Measurements from ENCODE around the gene VCL. TPM values are rescaled to one million over a fixed set of nuclear protein-coding genes. Genes with fewer than 3 reads are reported as not detected.

VCL gene
- total and polyA plus RNA-seq, 9 of the 15 experiments (the other 6 are each of a cell fraction or from before 2014, with no cell fraction given): 29.8 to 186 (median 76.4) TPM

GRCh38 chr10:74036474-74036873 is 38.6 kb downstream of the VCL start:
- Histone ChIP-seq H3K79me2 (ENCODE audit: control insufficient read depth, insufficient read depth, low read length) (peaks cover 59% of the 10 kb centered on the region), H3K27ac (ENCODE audit: extremely low read depth, low read depth, low read length) (no peak overlapping the region), H3K27me3 (ENCODE audit: control insufficient read depth in 2 of 2, insufficient read depth in 2 of 2, low read length in 2 of 2) (no peaks in the 10 kb centered on the region), H3K9me3 (replicated peaks; ENCODE audit: control insufficient read depth, insufficient read depth, low read depth, low read length) (no peaks in the 10 kb centered on the region), H3K9ac (ENCODE audit: insufficient read depth in 1 of 2, low read depth in 2 of 2, low read length in 2 of 2) (no peak overlapping the region), H3K9me1 (ENCODE audit: control insufficient read depth, insufficient read depth, low read length) (no peaks in the 10 kb centered on the region), H3K4me2 (ENCODE audit: insufficient read depth, low read length) (no peak overlapping the region), H3K4me3 (no peak overlapping the region), H2AFZ (ENCODE audit: low read depth, low read length) (no peak overlapping the region), H3K36me3 (ENCODE audit: control insufficient read depth, insufficient read depth, low read length) (peaks cover 35% of the 10 kb centered on the region), H4K20me1 (replicated peaks; ENCODE audit: control insufficient read depth, insufficient read depth, low read length) (no peaks in the 10 kb centered on the region), H3K4me1 (replicated peaks in 1 of 2; ENCODE audit: control insufficient read depth in 2 of 2, insufficient read depth in 2 of 2, low read length in 2 of 2) (peaks cover 14 to 26% of the 10 kb centered on the region in 2 experiments)
- 94% methylated on average over 4 of the region's 4 CpGs for WGBS (ENCODE audit: insufficient coverage, low coverage, missing lambda C conversion rate)
- intact Hi-C loops (cut with micrococcal nuclease) (no loop called here), in situ Hi-C loops (cut with MboI) (no loop called here)
- FAIRE-seq (no peak), ATAC-seq (no peak), DNase-seq (ENCODE audit: extremely low read depth in 1 of 4, low spot score in 3 of 4) (no peak)
- CTCF ChIA-PET (ENCODE audit: low intra/inter-chr PET ratio): no interaction called here
- POLR2A ChIA-PET: interaction anchor here (1.7 kb wide), 1 partner anchor 16 kb away, joined by 4 read pairs; no protein-coding TSS in a partner anchor
- BruUV-seq (replicated peaks): no TSS peak
- TF ChIP-seq ZNF444 (CRISPR knock-in tag; IDR thresholded peaks at IDR 0.05) (no peak), ZNF121 (CRISPR knock-in tag; conservative IDR thresholded peaks at IDR 0.05) (peak; percentile 95), NFIX (CRISPR knock-in tag; IDR thresholded peaks at IDR 0.05; ENCODE audit: low read depth) (no peak), RBM25 (IDR thresholded peaks at IDR 0.05; ENCODE audit: low read depth, low read length, severe bottlenecking) (peak; percentile 87), POLR2H (tag; IDR thresholded peaks at IDR 0.05; ENCODE audit: low read depth) (no peak), MTA2 (IDR thresholded peaks at IDR 0.05; ENCODE audit: low read depth) (no peak), ZNF217 (CRISPR knock-in tag; IDR thresholded peaks at IDR 0.05) (no peak), FOXA1 (IDR thresholded peaks at IDR 0.05; ENCODE audit: borderline replicate concordance) (no peak), MGA (IDR thresholded peaks at IDR 0.05) (no peak), ZBTB33 (CRISPR knock-in tag; IDR thresholded peaks at IDR 0.05) (peak; percentile 60; the same call in 1 of the 2 replicates)

Data from K562 (cell line).